RWPE2 (cell line): ENCODE data around the gene GDPD5.

ENCODE experiments used
- ATAC-seq: fragments of 200-7000 bp; cut with Tn5 transposase; 3 replicates; pipeline ENCODE4 v1.9.1; 2021; ENCODE audit warnings: low read depth
- DNase-seq: peaks from one replicate; pipeline ENCODE4 v3.0.0-alpha.2; 2020; ENCODE audit warnings: low spot score
- H3K27ac ChIP-seq: fragments of 450-650 bp; 2 replicates; pipeline ENCODE4 v1.5.1; 2017; ENCODE audit warnings: mild to moderate bottlenecking; ENCODE audit not compliant: poor library complexity, severe bottlenecking
- H3K27me3 ChIP-seq: fragments of 250-450 bp; sonication (Bioruptor Pico); 2 replicates; pipeline ENCODE4 v1.5.1; 2021; ENCODE audit warnings: mild to moderate bottlenecking, moderate library complexity; ENCODE audit not compliant: insufficient read depth, poor library complexity, severe bottlenecking
- H3K36me3 ChIP-seq: fragments of 250-450 bp; sonication (Bioruptor Pico); 2 replicates; pipeline ENCODE4 v1.5.1; 2020; ENCODE audit warnings: low read depth, mild to moderate bottlenecking, moderate library complexity
- H3K4me1 ChIP-seq: fragments of 250-450 bp; sonication (Bioruptor Pico); 2 replicates; pipeline ENCODE4 v1.5.1; 2021; ENCODE audit warnings: mild to moderate bottlenecking, moderate library complexity; ENCODE audit not compliant: insufficient read depth, poor library complexity, severe bottlenecking
- H3K4me3 ChIP-seq: fragments of 250-450 bp; sonication (Bioruptor Pico); 2 replicates; pipeline ENCODE4 v1.5.1; 2021; ENCODE audit warnings: mild to moderate bottlenecking, moderate library complexity; ENCODE audit not compliant: severe bottlenecking
- H3K9me3 ChIP-seq: fragments of 250-450 bp; sonication (Bioruptor Pico); 2 replicates; pipeline ENCODE4 v1.5.1; 2021; ENCODE audit warnings: mild to moderate bottlenecking, moderate library complexity; ENCODE audit not compliant: severe bottlenecking
- CTCF ChIP-seq: fragments of 450-650 bp; IDR thresholded peaks from one replicate; pipeline ENCODE4 v1.5.1; 2017; ENCODE audit warnings: mild to moderate bottlenecking, moderate library complexity; ENCODE audit not compliant: poor library complexity, severe bottlenecking

GDPD5 gene

GRCh38 chr11:75386942-75387630 lies 138.7 kb downstream of the GDPD5 start:
- Histone ChIP-seq H3K4me3 (no peak overlapping the region), H3K36me3 (no peaks in the 10 kb centered on the region), H3K27me3 (no peaks in the 10 kb centered on the region), H3K27ac (no peak overlapping the region), H3K9me3 (no peaks in the 10 kb centered on the region), H3K4me1 (peaks cover 8% of the 10 kb centered on the region)
- no peak for TF ChIP-seq CTCF
- peak; percentile 66 for ATAC-seq
- no peak for DNase-seq
